ENCODE measurements around the gene PSMA8.

GRCh38 chr18:26207937-26208336 lies 74.3 kb downstream of the PSMA8 start:
- TF ChIP-seq POLR2A (IDR thresholded peaks at IDR 0.05) (no peak), CTCF (IDR thresholded peaks at IDR 0.05) (no peak)
